ENCODE results near the gene MCF2L. TPM values are rescaled to one million over a fixed set of nuclear protein-coding genes. Genes with fewer than 3 reads are reported as not detected.

MCF2L gene
- total RNA-seq, 4 donors from 2014 or later: 18.3 to 52.6 (median 29.9) TPM

GRCh38 chr13:113016526-113017295, 47.7 kb downstream of the MCF2L start:
- no peak overlapping the region for H3K27ac ChIP-seq
- peaks cover 0 to 4% (median 0%) of the 10 kb centered on the region in 3 donors for H3K9me3 ChIP-seq
- ATAC-seq: no peak
- WGBS, 2 donors (ENCODE audit: low coverage in 1 of 2): 90% methylated on average over 18 of the region's 41 CpGs; no CpG with 5 or more reads in 1 of the 2 donors
- no peaks in the 10 kb centered on the region for H3K36me3 ChIP-seq
- TF ChIP-seq CTCF (IDR thresholded peaks at IDR 0.05) (no peak), EP300 (IDR thresholded peaks at IDR 0.05) (no peak), POLR2A (IDR thresholded peaks at IDR 0.05) (no peak), POLR2AphosphoS5 (IDR thresholded peaks at IDR 0.05) (no peak)
- no peak overlapping the region for H3K4me3 ChIP-seq
- no peaks in the 10 kb centered on the region for H3K4me1 ChIP-seq
- no peaks in the 10 kb centered on the region for H3K27me3 ChIP-seq

GRCh38 chr13:113017506-113018215, 48.6 kb downstream of the MCF2L start:
- ATAC-seq: no peak
- 81 to 86% methylated on average over 15 to 22 of the region's 29 CpGs for WGBS, 2 donors (ENCODE audit: low coverage in 1 of 2)

GRCh38 chr13:113018676-113019465, 49.9 kb downstream of the MCF2L start:
- peaks cover 0 to 4% (median 0%) of the 10 kb centered on the region in 3 donors for H3K9me3 ChIP-seq
- TF ChIP-seq CTCF (IDR thresholded peaks at IDR 0.05) (no peak), POLR2AphosphoS5 (IDR thresholded peaks at IDR 0.05) (no peak), EP300 (IDR thresholded peaks at IDR 0.05) (no peak), POLR2A (IDR thresholded peaks at IDR 0.05) (no peak)
- no peak overlapping the region for H3K27ac ChIP-seq
- no peaks in the 10 kb centered on the region for H3K36me3 ChIP-seq
- 88 to 100% methylated on average over 2 to 15 of the region's 33 CpGs for WGBS, 2 donors (ENCODE audit: low coverage in 1 of 2)
- H3K27me3 ChIP-seq: peaks cover 9% of the 10 kb centered on the region
- no peak for ATAC-seq
- H3K4me3 ChIP-seq: no peak overlapping the region
- H3K4me1 ChIP-seq: no peaks in the 10 kb centered on the region

More at GRCh38 chr13:113017506-113018215, 48.6 kb downstream of the MCF2L start:
- Histone ChIP-seq H3K4me3 (no peak overlapping the region), H3K27me3 (no peaks in the 10 kb centered on the region), H3K9me3 (peaks cover 0 to 4% (median 0%) of the 10 kb centered on the region in 3 donors), H3K27ac (no peak overlapping the region), H3K36me3 (no peaks in the 10 kb centered on the region), H3K4me1 (no peaks in the 10 kb centered on the region)
- TF ChIP-seq POLR2A (IDR thresholded peaks at IDR 0.05) (no peak), POLR2AphosphoS5 (IDR thresholded peaks at IDR 0.05) (no peak), EP300 (IDR thresholded peaks at IDR 0.05) (no peak), CTCF (IDR thresholded peaks at IDR 0.05) (no peak)

GRCh38 chr13:113020323-113021080, 51.5 kb downstream of the MCF2L start:
- ATAC-seq: no peak
- Histone ChIP-seq H3K4me1 (no peaks in the 10 kb centered on the region), H3K36me3 (no peaks in the 10 kb centered on the region), H3K9me3 (peaks cover 0 to 4% (median 0%) of the 10 kb centered on the region in 3 donors), H3K27ac (no peak overlapping the region), H3K4me3 (no peak overlapping the region), H3K27me3 (peaks cover 15% of the 10 kb centered on the region)
- TF ChIP-seq POLR2A (IDR thresholded peaks at IDR 0.05): no peak
- TF ChIP-seq CTCF (IDR thresholded peaks at IDR 0.05): no peak
- no peak for TF ChIP-seq EP300 (IDR thresholded peaks at IDR 0.05)
- TF ChIP-seq POLR2AphosphoS5 (IDR thresholded peaks at IDR 0.05): no peak
- WGBS, 2 donors (ENCODE audit: low coverage in 1 of 2): 87 to 100% methylated on average over 3 to 12 of the region's 17 CpGs
